Loucy (cell line): ENCODE data around the gene TMEM181.
"Not testable (repeated sequence)": the region's sequence is repeated elsewhere in the genome, so short reads cannot be mapped to it uniquely, and the experiment has no call there.

Source experiments
- H2AFZ ChIP-seq: fragments of 200-600 bp; sonication (generic); 2 replicates; pipeline ENCODE4 v1.6.0; 2016; ENCODE audit warnings: antibody characterized with exemption, mild to moderate bottlenecking, low read length, moderate library complexity
- H3F3A ChIP-seq: fragments of 200-600 bp; 2 replicates; pipeline ENCODE4 v1.6.0; 2016; ENCODE audit warnings: antibody characterized with exemption, low read depth, mild to moderate bottlenecking
- H3K27me3 ChIP-seq: fragments of 200-600 bp; sonication (generic); 2 replicates; pipeline ENCODE4 v1.6.1; 2014; ENCODE audit warnings: low read length, mild to moderate bottlenecking; ENCODE audit not compliant: insufficient read depth, poor library complexity, severe bottlenecking
- H3K36me3 ChIP-seq: fragments of 200-600 bp; sonication (generic); 2 replicates; pipeline ENCODE4 v1.6.1; 2016; ENCODE audit warnings: low read length; ENCODE audit not compliant: insufficient read depth
- H3K4me1 ChIP-seq: fragments of 200-600 bp; sonication (generic); 2 replicates; pipeline ENCODE4 v1.5.1; 2014; ENCODE audit warnings: low read length, mild to moderate bottlenecking; ENCODE audit not compliant: insufficient read depth, poor library complexity, severe bottlenecking
- H3K4me2 ChIP-seq: fragments of 200-600 bp; sonication (generic); 2 replicates; pipeline ENCODE4 v1.6.0; 2014; ENCODE audit warnings: antibody characterized with exemption, low read length, low read depth, mild to moderate bottlenecking; ENCODE audit not compliant: poor library complexity, severe bottlenecking
- H3K4me3 ChIP-seq: fragments of 200-600 bp; sonication (generic); 2 replicates; pipeline ENCODE4 v1.5.1; 2014; ENCODE audit warnings: low read length, mild to moderate bottlenecking, mixed read lengths; ENCODE audit not compliant: poor library complexity, severe bottlenecking
- H3K79me2 ChIP-seq: fragments of 200-600 bp; sonication (generic); 2 replicates; pipeline ENCODE4 v1.6.1; 2014; ENCODE audit warnings: low read length; ENCODE audit not compliant: insufficient read depth
- H3K9ac ChIP-seq: fragments of 200-600 bp; sonication (generic); 2 replicates; pipeline ENCODE4 v1.6.0; 2014; ENCODE audit warnings: mild to moderate bottlenecking, low read depth, low read length, moderate library complexity; ENCODE audit not compliant: poor library complexity, severe bottlenecking
- H3K9me2 ChIP-seq: fragments of 200-600 bp; sonication (generic); replicated peaks from 2 replicates; pipeline ENCODE4 v1.6.1; 2016; ENCODE audit warnings: low read depth, low read length, mixed read lengths
- H3K9me3 ChIP-seq: fragments of 200-600 bp; sonication (generic); 2 replicates; pipeline ENCODE4 v1.6.1; 2014; ENCODE audit warnings: mild to moderate bottlenecking, antibody characterized with exemption, low read length, low read depth; ENCODE audit not compliant: insufficient read depth
- H4K20me1 ChIP-seq: fragments of 200-600 bp; sonication (generic); 2 replicates; pipeline ENCODE4 v1.6.0; 2014; ENCODE audit warnings: antibody characterized with exemption, low read length, mild to moderate bottlenecking; ENCODE audit not compliant: insufficient read depth, poor library complexity, severe bottlenecking
- EZH2phosphoT487 ChIP-seq: fragments of 200-600 bp; IDR thresholded peaks from 2 replicates; pipeline ENCODE4 v1.6.1; 2018; ENCODE audit warnings: antibody characterized with exemption, mild to moderate bottlenecking, moderate library complexity, borderline replicate concordance
- TF ChIP-seq, protein P1 (sequence below): fragments of 200-600 bp; sonication (generic); conservative IDR thresholded peaks from 2 replicates; pipeline ENCODE4 v1.5.1; 2014; ENCODE audit warnings: mild to moderate bottlenecking, antibody characterized with exemption, low read length

TMEM181 gene

DNA sequence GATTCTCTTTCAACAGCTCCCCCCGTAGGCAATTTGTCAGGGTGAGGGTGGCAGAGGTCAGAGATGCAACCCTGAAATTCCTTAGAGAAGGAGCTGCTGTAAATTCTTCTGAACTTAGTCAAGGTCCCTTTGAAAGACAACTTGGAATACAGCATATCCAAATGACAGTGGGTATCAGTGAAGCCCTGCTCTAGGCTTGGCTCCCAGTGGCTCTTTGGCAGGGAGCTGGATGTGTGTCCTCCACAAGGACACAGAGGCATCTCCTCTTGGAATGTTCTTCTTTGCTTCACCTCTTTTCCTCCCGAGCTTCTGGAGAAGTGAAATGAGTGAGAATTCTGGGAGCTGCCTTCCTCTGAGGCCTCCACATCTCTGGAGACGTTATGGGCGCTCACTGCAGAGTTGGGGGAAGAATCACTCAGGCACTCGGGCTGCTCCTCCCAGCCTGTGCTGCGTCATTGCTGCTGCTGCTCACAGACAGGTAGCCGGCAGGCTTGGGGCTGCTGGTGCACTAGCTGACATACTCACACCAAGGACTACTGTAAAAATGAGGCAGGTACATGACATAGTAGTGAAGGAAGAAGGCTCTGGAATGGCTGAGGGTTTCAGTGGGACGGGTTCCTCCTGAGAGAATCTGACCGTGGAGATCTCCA, 50.6 kb downstream of the TMEM181 start:
- H3K4me2 ChIP-seq = no peak overlapping the region
- no peaks in the 10 kb centered on the region for H3K79me2 ChIP-seq
- H3K9me3 ChIP-seq = no peaks in the 10 kb centered on the region
- no peaks in the 10 kb centered on the region for H3K27me3 ChIP-seq
- H4K20me1 ChIP-seq = no peaks in the 10 kb centered on the region
- H3F3A ChIP-seq = no peaks in the 10 kb centered on the region
- no peaks in the 10 kb centered on the region for H3K9me2 ChIP-seq
- no peak overlapping the region for H2AFZ ChIP-seq
- no peaks in the 10 kb centered on the region for H3K4me1 ChIP-seq
- no peak overlapping the region for H3K9ac ChIP-seq
- peaks cover 69% of the 10 kb centered on the region; the same call in 1 of the 2 replicates for H3K36me3 ChIP-seq
- no peak overlapping the region for H3K4me3 ChIP-seq
- TF ChIP-seq, protein P1, sequence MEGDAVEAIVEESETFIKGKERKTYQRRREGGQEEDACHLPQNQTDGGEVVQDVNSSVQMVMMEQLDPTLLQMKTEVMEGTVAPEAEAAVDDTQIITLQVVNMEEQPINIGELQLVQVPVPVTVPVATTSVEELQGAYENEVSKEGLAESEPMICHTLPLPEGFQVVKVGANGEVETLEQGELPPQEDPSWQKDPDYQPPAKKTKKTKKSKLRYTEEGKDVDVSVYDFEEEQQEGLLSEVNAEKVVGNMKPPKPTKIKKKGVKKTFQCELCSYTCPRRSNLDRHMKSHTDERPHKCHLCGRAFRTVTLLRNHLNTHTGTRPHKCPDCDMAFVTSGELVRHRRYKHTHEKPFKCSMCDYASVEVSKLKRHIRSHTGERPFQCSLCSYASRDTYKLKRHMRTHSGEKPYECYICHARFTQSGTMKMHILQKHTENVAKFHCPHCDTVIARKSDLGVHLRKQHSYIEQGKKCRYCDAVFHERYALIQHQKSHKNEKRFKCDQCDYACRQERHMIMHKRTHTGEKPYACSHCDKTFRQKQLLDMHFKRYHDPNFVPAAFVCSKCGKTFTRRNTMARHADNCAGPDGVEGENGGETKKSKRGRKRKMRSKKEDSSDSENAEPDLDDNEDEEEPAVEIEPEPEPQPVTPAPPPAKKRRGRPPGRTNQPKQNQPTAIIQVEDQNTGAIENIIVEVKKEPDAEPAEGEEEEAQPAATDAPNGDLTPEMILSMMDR = no peak
- no peak for TF ChIP-seq EZH2phosphoT487

DNA sequence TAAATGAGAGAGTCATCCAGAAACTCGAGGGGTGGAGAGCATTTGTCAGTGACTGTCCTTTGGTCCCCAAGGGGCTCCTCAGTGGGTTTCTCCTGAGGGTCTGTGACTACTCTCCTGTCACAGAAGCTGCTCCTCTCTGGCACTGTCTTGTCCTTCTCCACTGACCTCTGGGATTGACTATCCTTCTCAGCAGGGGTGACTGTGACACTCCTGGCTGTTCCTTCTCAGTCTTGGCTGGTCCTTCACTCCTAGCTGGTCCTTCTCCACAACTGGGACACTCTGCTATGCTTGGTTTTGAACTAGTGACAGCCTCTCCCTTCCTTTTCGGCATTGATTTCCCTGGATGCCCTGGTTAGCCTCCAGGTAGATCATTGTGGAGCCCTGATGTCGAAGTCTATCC, 51.1 kb downstream of the TMEM181 start:
- TF ChIP-seq EZH2phosphoT487 = no peak
- TF ChIP-seq, protein P1 = no peak
- no peaks in the 10 kb centered on the region for H3K79me2 ChIP-seq
- no peak overlapping the region for H3K9ac ChIP-seq
- no peak overlapping the region for H2AFZ ChIP-seq
- no peaks in the 10 kb centered on the region for H3K27me3 ChIP-seq
- H3K9me2 ChIP-seq = no peaks in the 10 kb centered on the region
- no peaks in the 10 kb centered on the region for H4K20me1 ChIP-seq
- H3K4me3 ChIP-seq = no peak overlapping the region
- no peaks in the 10 kb centered on the region for H3K4me1 ChIP-seq
- H3K9me3 ChIP-seq = no peaks in the 10 kb centered on the region
- H3K36me3 ChIP-seq = peaks cover 63% of the 10 kb centered on the region; the same call in 1 of the 2 replicates
- H3F3A ChIP-seq = no peaks in the 10 kb centered on the region
- H3K4me2 ChIP-seq = no peak overlapping the region

DNA sequence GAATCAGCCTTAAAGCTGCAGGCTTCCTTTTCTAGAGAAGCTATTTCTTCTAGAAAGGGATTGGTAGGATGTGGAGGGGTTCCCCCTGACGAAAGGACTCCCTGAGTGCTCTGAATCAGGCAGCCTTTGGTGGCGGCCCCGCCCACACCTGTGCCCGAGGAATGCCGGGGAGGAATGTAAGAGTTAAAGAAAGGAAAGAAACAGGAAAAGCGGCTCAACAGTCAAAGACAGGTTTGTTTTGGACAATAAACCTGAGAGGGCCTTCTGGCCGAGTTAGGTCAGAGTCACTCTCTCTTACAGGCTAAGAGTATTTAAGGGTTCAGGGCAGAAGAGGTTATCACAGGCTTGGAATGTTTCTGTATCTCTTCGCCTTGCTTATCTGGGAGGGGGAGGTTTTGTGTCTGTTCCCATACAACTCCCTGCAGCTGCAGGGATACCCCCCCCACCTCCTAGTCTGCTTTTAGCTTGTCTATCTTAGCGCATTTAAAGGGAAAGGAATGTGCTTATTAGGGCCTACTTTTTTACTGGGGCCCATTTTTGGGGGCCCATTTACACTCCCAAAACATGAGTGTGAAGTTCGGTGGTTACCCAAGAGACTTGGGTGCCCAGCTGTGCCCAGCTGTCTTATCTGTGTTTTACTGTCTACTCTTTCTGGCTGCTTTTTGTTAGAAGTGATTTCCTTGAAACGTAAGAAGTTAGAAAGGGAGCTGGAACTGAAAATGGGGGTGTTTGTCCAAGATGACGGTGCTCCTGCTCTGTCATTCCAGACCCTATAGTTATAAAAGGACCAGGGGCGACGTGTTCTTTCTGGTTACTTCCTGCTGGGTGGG, 51.9 kb downstream of the TMEM181 start:
- TF ChIP-seq, protein P1 = no peak
- TF ChIP-seq EZH2phosphoT487 = no peak
- no peak overlapping the region for H2AFZ ChIP-seq
- no peaks in the 10 kb centered on the region for H3K9me3 ChIP-seq
- no peaks in the 10 kb centered on the region for H3K4me1 ChIP-seq
- no peaks in the 10 kb centered on the region for H4K20me1 ChIP-seq
- H3K27me3 ChIP-seq = no peaks in the 10 kb centered on the region
- peaks cover 58% of the 10 kb centered on the region; the same call in 1 of the 2 replicates for H3K36me3 ChIP-seq
- H3K4me3 ChIP-seq = no peak overlapping the region
- H3K4me2 ChIP-seq = no peak overlapping the region
- no peak overlapping the region for H3K9ac ChIP-seq
- H3K79me2 ChIP-seq = no peaks in the 10 kb centered on the region
- no peaks in the 10 kb centered on the region for H3K9me2 ChIP-seq
- H3F3A ChIP-seq = no peaks in the 10 kb centered on the region

DNA sequence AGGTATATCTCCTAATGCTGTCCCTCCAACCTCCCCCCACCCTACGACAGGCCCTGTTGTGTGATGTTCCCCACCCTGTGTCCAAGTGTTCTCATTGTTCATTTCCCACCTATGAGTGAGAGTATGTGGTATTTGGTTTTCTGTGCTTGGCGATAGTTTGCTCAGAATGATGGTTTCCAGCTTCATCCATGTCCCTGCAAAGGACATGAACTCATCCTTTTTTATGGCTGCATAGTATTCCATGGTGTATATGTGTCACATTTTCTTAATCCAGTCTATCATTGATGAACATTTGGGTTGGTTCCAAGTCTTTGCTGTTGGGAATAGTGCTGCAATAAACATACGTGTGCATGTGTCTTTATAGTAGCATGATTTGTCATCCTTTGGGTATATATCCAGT, 54.7 kb downstream of the TMEM181 start:
- H3F3A ChIP-seq, H3K9me3 ChIP-seq, H4K20me1 ChIP-seq, H3K27me3 ChIP-seq, H3K79me2 ChIP-seq, H2AFZ ChIP-seq, H3K4me3 ChIP-seq, H3K4me2 ChIP-seq, H3K9me2 ChIP-seq, H3K4me1 ChIP-seq, H3K9ac ChIP-seq: not testable (repeated sequence)
- peaks cover 30% of the 10 kb centered on the region; the same call in 1 of the 2 replicates for H3K36me3 ChIP-seq

DNA sequence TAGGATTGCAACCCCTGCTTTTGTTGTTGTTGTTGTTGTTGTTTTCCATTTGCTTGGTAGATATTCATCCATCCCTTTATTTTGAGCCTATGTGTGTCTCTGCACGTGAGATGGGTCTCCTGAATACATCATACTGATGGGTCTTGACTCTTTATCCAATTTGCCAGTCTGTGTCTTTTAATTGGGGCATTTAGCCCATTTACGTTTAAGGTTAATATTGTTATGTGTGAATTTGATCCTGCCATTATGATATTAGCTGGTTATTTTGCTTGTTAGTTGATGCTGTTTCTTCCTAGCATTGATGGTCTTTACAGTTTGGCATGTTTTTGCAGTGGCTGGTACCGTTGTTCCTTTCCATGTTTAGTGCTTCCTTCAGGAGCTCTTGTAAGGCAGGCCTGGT, 58.4 kb downstream of the TMEM181 start:
- not testable (repeated sequence) for H3K4me2 ChIP-seq, H3K79me2 ChIP-seq, H3K4me1 ChIP-seq, H3K9ac ChIP-seq, H3F3A ChIP-seq, H3K4me3 ChIP-seq, H2AFZ ChIP-seq, H3K27me3 ChIP-seq, H3K9me3 ChIP-seq, H3K9me2 ChIP-seq, H4K20me1 ChIP-seq
- peaks cover 24% of the 10 kb centered on the region; the same call in 1 of the 2 replicates for H3K36me3 ChIP-seq
